GM18907 (cell line): ENCODE measurements around the gene ASB14.
A peak's percentile ranks its signal among the peaks of the same experiment; 100 is the strongest.

Experiments
- ATAC-seq: cut with Tn5 transposase; IDR thresholded peaks from one replicate; pipeline ENCODE4 v1.9.1; 2021; ENCODE audit warnings: mild to moderate bottlenecking, moderate library complexity; ENCODE audit not compliant: unreplicated experiment

ASB14 gene

DNA sequence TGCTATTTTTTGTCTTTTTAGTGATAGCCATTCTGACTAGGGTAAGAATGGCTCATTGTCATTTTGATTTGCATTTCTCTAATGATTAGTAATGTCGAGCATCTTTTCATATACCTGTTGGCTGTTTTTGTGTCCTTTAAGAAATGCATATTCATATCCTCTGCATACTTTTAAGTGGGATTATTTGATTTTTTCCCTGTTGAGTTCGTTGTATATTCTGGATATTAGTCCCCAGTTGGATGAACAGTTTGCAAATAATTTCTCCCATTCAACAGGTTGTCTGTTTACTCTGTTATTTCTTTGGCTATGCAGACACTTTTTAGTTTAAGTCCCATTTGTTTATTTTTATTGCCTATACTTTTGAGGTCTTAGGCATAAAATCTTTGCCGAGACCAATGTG is 30.6 kb downstream of the ASB14 start:
- ATAC-seq = no peak

GRCh38 chr3:57261119-57261518 is 31.4 kb downstream of the ASB14 start:
- ATAC-seq = no peak

GRCh38 chr3:57257678-57258077 is 34.8 kb downstream of the ASB14 start:
- ATAC-seq = no peak

DNA sequence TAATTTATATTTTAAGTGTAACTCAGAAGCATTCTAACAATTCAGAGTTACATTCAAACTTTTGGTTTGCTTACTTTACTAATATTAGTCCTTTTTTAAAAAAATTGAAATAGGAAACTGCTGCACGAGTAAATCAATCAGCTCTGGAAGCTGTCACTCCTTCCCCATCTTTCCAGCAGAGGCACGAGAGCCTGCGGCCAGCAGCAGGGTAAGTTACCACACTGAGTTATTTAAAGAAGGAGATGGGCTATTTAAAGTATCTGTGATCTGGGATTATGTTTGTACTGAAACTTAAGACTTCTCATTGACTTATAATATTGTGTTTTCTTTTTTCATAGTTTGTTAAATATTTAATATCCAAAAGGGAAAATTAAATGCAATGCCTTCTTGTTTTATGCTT is 35.6 kb downstream of the ASB14 start:
- ATAC-seq = no peak

DNA sequence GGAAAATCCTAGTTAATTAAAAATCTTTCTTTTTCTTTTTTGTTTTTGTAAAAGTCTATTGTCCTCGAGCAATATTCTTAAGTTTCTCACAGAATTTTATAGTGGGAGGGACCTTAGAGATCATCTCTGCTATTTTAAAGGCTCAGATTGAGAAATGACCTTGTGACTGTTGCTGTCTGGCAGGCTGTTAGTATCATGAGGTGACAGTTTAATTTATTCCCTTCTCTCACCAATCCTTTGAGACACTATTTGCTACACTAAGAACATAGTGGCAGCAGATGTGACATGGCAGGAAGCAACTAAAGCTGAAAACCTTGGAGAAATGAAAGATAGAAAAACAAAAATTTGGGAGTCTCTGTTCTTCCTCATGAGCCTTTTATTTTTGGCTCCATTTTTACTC is 40.1 kb downstream of the ASB14 start:
- no peak for ATAC-seq

GRCh38 chr3:57244946-57245345 is 47.5 kb downstream of the ASB14 start:
- no peak for ATAC-seq

DNA sequence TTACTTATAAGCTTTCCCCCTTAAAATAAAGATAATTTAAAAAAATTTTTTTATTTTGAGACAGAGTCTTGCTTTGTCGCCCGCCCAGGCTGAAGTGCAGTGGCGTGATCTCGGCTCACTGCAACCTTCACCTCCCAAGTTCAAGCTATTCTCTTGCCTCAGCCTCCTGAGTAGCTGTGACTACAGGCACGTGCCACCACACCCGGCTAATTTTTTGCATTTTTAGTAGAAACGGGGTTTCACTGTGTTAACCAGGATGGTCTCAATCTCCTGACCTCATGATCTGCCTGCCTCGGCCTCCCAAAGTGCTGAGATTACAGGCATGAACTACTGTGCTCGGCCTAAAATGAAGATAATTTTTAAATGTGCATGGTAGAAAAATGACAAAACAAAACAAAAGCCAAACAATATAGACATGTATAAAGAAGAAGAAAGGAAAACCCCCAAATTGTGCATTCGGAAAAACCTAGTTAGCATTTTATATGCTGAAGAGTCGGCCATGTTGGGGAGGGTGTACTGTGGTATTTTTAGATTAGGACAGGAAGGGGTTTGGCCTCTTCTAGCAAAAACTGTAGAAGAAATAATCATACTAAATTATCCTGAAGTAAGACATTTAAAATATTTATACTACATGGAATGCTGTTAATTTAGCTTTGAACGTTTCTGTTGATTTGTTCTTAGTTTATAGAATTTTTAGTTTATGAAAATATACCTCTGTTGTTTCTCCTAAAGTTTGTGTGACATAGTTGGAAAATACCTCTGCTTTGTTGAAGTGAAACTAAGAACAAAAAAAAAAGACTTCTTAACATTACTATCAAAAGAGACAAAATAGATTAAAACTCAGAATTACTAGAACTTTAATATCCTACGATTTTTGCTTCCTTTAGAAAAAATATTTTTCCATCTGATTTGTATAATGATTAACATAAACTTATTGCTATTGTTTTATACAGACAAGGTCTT is 57.6 kb downstream of the ASB14 start:
- peak; percentile 70 for ATAC-seq

DNA sequence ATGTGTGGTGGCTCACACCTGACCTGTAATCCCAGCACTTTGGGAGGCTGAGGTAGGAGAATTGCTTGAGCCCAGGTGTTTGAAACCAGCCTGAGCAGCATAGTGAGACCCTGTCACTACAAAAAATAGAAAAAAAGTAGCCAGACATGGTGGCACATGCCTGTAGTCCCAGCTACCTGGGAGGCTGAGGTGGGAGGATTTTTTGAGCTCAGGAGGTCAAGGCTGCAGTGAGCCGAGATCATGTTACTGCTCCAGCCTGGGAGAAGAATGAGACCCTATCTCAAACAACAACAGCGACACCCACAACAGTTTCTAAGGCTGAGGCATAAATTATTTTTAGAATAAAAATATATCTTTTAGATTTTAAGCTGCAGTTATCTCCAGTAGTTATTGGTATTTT is 58.7 kb downstream of the ASB14 start:
- ATAC-seq = no peak

- ATAC-seq = no peak
These were observed 62.5 kb downstream of the ASB14 start for GRCh38 chr3:57230006-57230405.

GRCh38 chr3:57227930-57228751 is 64.3 kb downstream of the ASB14 start:
- peak; percentile 47 for ATAC-seq

- ATAC-seq = peak; percentile 84
These were observed 65.1 kb downstream of the ASB14 start, which contains the start of gene APPL1 for GRCh38 chr3:57227204-57227929. Gene APPL1 (plus strand): TSS chr3:57227729. CDS start chr3:57227884, 155 bp downstream.

- no peak for ATAC-seq
These were observed 66.3 kb downstream of the ASB14 start for GRCh38 chr3:57226176-57226575.

GRCh38 chr3:57224856-57225255 is 67.6 kb downstream of the ASB14 start:
- no peak for ATAC-seq

- no peak for ATAC-seq
These were observed 70.6 kb downstream of the ASB14 start for GRCh38 chr3:57221883-57222282.
